Smooth muscle cell (in vitro differentiated cells): ENCODE data around the gene MAN2A1. TPM values are rescaled to one million over a fixed set of nuclear protein-coding genes. Genes with fewer than 3 reads are reported as not detected.

Source experiments
- DNase-seq: peaks from one replicate; lab custom pipeline; 2025; ENCODE audit not compliant: unreplicated experiment; lab: John Stamatoyannopoulos, UW
- H2AFZ ChIP-seq: fragments of 200-600 bp; sonication (generic); 2 replicates; pipeline ENCODE4 v1.6.0; 2016; ENCODE audit warnings: antibody characterized with exemption, low read depth, mild to moderate bottlenecking
- H3F3A ChIP-seq: fragments of 200-600 bp; sonication (generic); 2 replicates; pipeline ENCODE4 v1.6.0; 2017; ENCODE audit warnings: antibody characterized with exemption, low read depth
- H3K27ac ChIP-seq: fragments of 200-600 bp; sonication (generic); 2 replicates; pipeline ENCODE4 v1.5.1; 2016; ENCODE audit warnings: low read depth, mild to moderate bottlenecking
- H3K27me3 ChIP-seq: fragments of 200-600 bp; sonication (generic); 2 replicates; pipeline ENCODE4 v1.6.1; 2016; ENCODE audit warnings: low read depth, mild to moderate bottlenecking
- H3K36me3 ChIP-seq: fragments of 200-600 bp; sonication (generic); 2 replicates; pipeline ENCODE4 v1.5.1; 2016; ENCODE audit warnings: low read depth
- H3K4me1 ChIP-seq: fragments of 200-600 bp; sonication (generic); 2 replicates; pipeline ENCODE4 v1.5.1; 2016; ENCODE audit warnings: low read depth
- H3K4me2 ChIP-seq: fragments of 200-600 bp; sonication (generic); 2 replicates; pipeline ENCODE4 v1.6.0; 2016; ENCODE audit warnings: mild to moderate bottlenecking
- H3K4me3 ChIP-seq: fragments of 200-600 bp; sonication (generic); 2 replicates; pipeline ENCODE4 v1.5.1; 2016; ENCODE audit warnings: mild to moderate bottlenecking
- H3K79me2 ChIP-seq: fragments of 200-600 bp; sonication (generic); 2 replicates; pipeline ENCODE4 v1.6.0; 2016; ENCODE audit warnings: low read depth, mild to moderate bottlenecking
- H3K9ac ChIP-seq: fragments of 200-600 bp; sonication (generic); 2 replicates; pipeline ENCODE4 v1.6.0; 2016; ENCODE audit warnings: low read depth
- H3K9me3 ChIP-seq: fragments of 200-600 bp; sonication (generic); replicated peaks from 2 replicates; pipeline ENCODE4 v1.5.1; 2016; ENCODE audit warnings: low read depth
- H4K20me1 ChIP-seq: fragments of 200-600 bp; sonication (generic); 2 replicates; pipeline ENCODE4 v1.6.0; 2016; ENCODE audit warnings: low read depth
- WGBS: methylation state at CpG from one replicate; pipeline ENCODE4 v1.1.7; 2016; ENCODE audit warnings: low lambda C conversion rate; 5-methylcytosine and 5-hydroxymethylcytosine counted together
- polyA plus RNA-seq: library from polyadenylated mRNA; unstranded; fragments of >200 nt; fragmentation: Nextera tagmentation; extraction: Ambion mirVana; gene quantifications from 2 replicates; pipeline ENCODE4 v1.2.1, GENCODE V29; 2016
- total RNA-seq: library from RNA; depleted of rRNA; stranded (reverse); fragments of >200 nt; gene quantifications from 2 replicates; pipeline ENCODE4 v1.2.3, GENCODE V29; 2014
- TF ChIP-seq, protein P1 (sequence below): fragments of 200-600 bp; sonication (generic); IDR thresholded peaks from 2 replicates; pipeline ENCODE4 v1.5.1; 2017; ENCODE audit warnings: borderline replicate concordance, mild to moderate bottlenecking, antibody characterized with exemption; ENCODE audit not compliant: insufficient read depth, poor library complexity, severe bottlenecking

MAN2A1 gene
- total and polyA plus RNA-seq, 2 experiments from 2014 or later, result 20.3 to 112 TPM

DNA sequence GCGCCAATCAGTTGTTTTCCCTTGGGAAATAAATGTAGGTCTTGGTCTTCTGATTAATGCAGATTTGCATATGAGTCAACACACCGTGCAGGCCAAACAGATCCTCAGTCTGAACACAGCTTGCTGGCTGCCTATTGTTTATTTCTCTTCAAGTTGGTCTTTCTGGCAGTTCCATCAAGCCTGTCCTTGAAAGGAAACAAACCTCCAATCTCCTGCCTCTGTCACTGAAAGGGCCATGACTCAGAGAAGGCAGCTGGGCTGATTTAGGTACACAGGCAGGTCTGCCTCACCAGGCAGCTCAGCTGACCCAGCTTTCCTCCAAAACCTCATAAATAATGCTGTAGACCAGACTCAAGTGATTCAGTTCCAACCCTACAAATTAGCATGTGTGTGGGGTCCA lies 175.9 kb downstream of the MAN2A1 start:
- Histone ChIP-seq H3F3A (peaks cover 7% of the 10 kb centered on the region), H3K4me1 (peaks cover 29% of the 10 kb centered on the region), H4K20me1 (no peaks in the 10 kb centered on the region), H3K79me2 (no peaks in the 10 kb centered on the region), H3K36me3 (no peaks in the 10 kb centered on the region), H3K9ac (peak overlapping the region; percentile 86), H3K27ac (peak overlapping the region; percentile 99), H3K4me3 (no peak overlapping the region), H3K9me3 (no peaks in the 10 kb centered on the region), H2AFZ (no peak overlapping the region), H3K4me2 (peak overlapping the region; percentile 58), H3K27me3 (no peaks in the 10 kb centered on the region)
- WGBS, result 2% methylated on average over 2 of the region's 2 CpGs
- TF ChIP-seq, protein P1, sequence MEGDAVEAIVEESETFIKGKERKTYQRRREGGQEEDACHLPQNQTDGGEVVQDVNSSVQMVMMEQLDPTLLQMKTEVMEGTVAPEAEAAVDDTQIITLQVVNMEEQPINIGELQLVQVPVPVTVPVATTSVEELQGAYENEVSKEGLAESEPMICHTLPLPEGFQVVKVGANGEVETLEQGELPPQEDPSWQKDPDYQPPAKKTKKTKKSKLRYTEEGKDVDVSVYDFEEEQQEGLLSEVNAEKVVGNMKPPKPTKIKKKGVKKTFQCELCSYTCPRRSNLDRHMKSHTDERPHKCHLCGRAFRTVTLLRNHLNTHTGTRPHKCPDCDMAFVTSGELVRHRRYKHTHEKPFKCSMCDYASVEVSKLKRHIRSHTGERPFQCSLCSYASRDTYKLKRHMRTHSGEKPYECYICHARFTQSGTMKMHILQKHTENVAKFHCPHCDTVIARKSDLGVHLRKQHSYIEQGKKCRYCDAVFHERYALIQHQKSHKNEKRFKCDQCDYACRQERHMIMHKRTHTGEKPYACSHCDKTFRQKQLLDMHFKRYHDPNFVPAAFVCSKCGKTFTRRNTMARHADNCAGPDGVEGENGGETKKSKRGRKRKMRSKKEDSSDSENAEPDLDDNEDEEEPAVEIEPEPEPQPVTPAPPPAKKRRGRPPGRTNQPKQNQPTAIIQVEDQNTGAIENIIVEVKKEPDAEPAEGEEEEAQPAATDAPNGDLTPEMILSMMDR, result no peak
- DNase-seq, result no peak

GRCh38 chr5:109866051-109866450 lies 176.3 kb downstream of the MAN2A1 start:
- 4% methylated on average over 2 of the region's 2 CpGs for WGBS

GRCh38 chr5:109868737-109869136 lies 179.0 kb downstream of the MAN2A1 start:
- Histone ChIP-seq H3K4me1 (peaks cover 28% of the 10 kb centered on the region), H3K27me3 (no peaks in the 10 kb centered on the region), H2AFZ (no peak overlapping the region), H3F3A (peaks cover 7% of the 10 kb centered on the region), H3K4me3 (no peak overlapping the region), H3K9me3 (no peaks in the 10 kb centered on the region), H3K79me2 (no peaks in the 10 kb centered on the region), H3K4me2 (peak overlapping the region; percentile 4), H3K27ac (peak overlapping the region; percentile 36), H3K36me3 (no peaks in the 10 kb centered on the region), H4K20me1 (no peaks in the 10 kb centered on the region), H3K9ac (no peak overlapping the region)
- TF ChIP-seq, protein P1, result no peak
- 71% methylated on average over 2 of the region's 2 CpGs for WGBS
- DNase-seq, result no peak

More at GRCh38 chr5:109866051-109866450, 176.3 kb downstream of the MAN2A1 start:
- no peaks in the 10 kb centered on the region for H3K27me3 ChIP-seq
- H3K27ac ChIP-seq, result peak overlapping the region; percentile 99
- H3K9me3 ChIP-seq, result no peaks in the 10 kb centered on the region
- peak overlapping the region; percentile 58 for H3K4me2 ChIP-seq
- H4K20me1 ChIP-seq, result no peaks in the 10 kb centered on the region
- TF ChIP-seq, protein P1, result no peak
- H3F3A ChIP-seq, result peaks cover 7% of the 10 kb centered on the region
- no peaks in the 10 kb centered on the region for H3K36me3 ChIP-seq
- H3K4me1 ChIP-seq, result peaks cover 29% of the 10 kb centered on the region
- DNase-seq, result no peak
- H3K4me3 ChIP-seq, result no peak overlapping the region
- peak overlapping the region; percentile 86 for H3K9ac ChIP-seq
- H2AFZ ChIP-seq, result no peak overlapping the region
- no peaks in the 10 kb centered on the region for H3K79me2 ChIP-seq

DNA sequence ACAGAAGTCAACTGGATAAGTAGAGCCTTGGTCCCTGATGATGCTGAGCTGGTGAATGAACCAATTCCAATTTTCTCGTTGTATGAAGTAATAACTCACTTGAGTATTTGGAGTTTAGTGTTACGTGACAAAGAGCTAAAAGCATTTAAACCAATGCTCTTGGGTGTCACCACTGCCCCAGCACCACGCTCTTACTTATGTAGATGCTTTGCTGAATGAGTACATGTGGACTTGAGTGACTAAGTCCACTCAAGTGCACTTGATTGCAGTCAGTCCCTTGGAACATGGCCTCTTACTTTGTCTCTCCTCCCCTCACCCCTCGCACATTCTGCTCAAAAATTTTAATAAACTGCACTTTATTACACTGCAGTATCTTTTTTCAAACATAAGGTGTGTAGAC lies 184.0 kb downstream of the MAN2A1 start:
- H3K4me2 ChIP-seq, result no peak overlapping the region
- over 99% methylated on average over 4 of the region's 4 CpGs for WGBS

More for the DNA sequence above, 184.0 kb downstream of the MAN2A1 start:
- Histone ChIP-seq H3K27me3 (no peaks in the 10 kb centered on the region), H3K4me1 (no peaks in the 10 kb centered on the region), H3F3A (no peaks in the 10 kb centered on the region), H3K9ac (no peak overlapping the region), H4K20me1 (no peaks in the 10 kb centered on the region), H2AFZ (no peak overlapping the region), H3K36me3 (no peaks in the 10 kb centered on the region), H3K9me3 (no peaks in the 10 kb centered on the region), H3K4me3 (no peak overlapping the region), H3K79me2 (no peaks in the 10 kb centered on the region), H3K27ac (no peak overlapping the region)
- DNase-seq, result no peak
- TF ChIP-seq, protein P1, result no peak
